HepG2 (cell line): ENCODE results near the gene GCLC. TPM values are rescaled to one million over a fixed set of nuclear protein-coding genes. Genes with fewer than 3 reads are reported as not detected.

Experiments used
- CCAR2 ChIP-seq: fragments of 200-400 bp; formaldehyde crosslinking; optimal IDR thresholded peaks from 2 replicates; pipeline ENCODE3; 2018; ENCODE audit warnings: low read depth, mild to moderate bottlenecking, low read length, moderate library complexity
- KDM2A ChIP-seq: sonication (generic); formaldehyde crosslinking; IDR thresholded peaks from 2 replicates; pipeline ENCODE4 v1.4.0; 2020; ENCODE audit warnings: low read depth, missing genetic modification reagents, borderline replicate concordance
- MEIS2 ChIP-seq: sonication (generic); formaldehyde crosslinking; IDR thresholded peaks from 2 replicates; pipeline ENCODE4 v1.9.0; 2021; ENCODE audit warnings: mild to moderate bottlenecking, missing genetic modification reagents
- MTF1 ChIP-seq: sonication (generic); formaldehyde crosslinking; IDR thresholded peaks from 2 replicates; pipeline ENCODE4 v1.5.0; 2020; ENCODE audit warnings: missing genetic modification reagents
- NR1H2 ChIP-seq: sonication (generic); formaldehyde crosslinking; IDR thresholded peaks from 2 replicates; pipeline ENCODE4 v1.8.1; 2022; ENCODE audit warnings: low read depth, missing genetic modification reagents, borderline replicate concordance
- SUZ12 ChIP-seq: fragments of 150-350 bp; IDR thresholded peaks from 2 replicates; pipeline ENCODE4 v1.6.1; 2014; ENCODE audit warnings: low read depth, low read length
- ZNF546 ChIP-seq: sonication (generic); formaldehyde crosslinking; conservative IDR thresholded peaks from 2 replicates; pipeline ENCODE4 v1.8.1; 2023; ENCODE audit warnings: mild to moderate bottlenecking, missing genetic modification reagents
- polyA plus RNA-seq, 8 experiments: library from polyadenylated mRNA; depleted of rRNA in 3 of 8; stranded (reverse) in 7 of 8; unstranded in 1 of 8; fragments of >200 nt; fragmentation: Illumina TruSeq in 4 of 8; extraction: Trizol in 4 of 8; gene quantifications; 2 replicates each; pipeline versions ENCODE4 v1.2.1 to v1.2.3, GENCODE V29; 2011 to 2016; ENCODE audit warnings: low read depth in 4 of 8, missing spikeins in 1 of 8, mixed read lengths in 1 of 8; ENCODE audit not compliant: insufficient read depth in 1 of 8
- total RNA-seq, 5 experiments: library from RNA; depleted of rRNA; stranded (reverse); fragments of >200 nt; fragmentation: Illumina TruSeq; extraction: Trizol; gene quantifications; 2 replicates each; pipeline ENCODE4 v1.2.3, GENCODE V29; 2016; ENCODE audit warnings: low read depth in 1 of 5
- TF ChIP-seq, protein P1 (sequence below): IDR thresholded peaks from 2 replicates; pipeline ENCODE4 v1.6.1; 2016; ENCODE audit warnings: low read depth, missing genetic modification reagents, missing compliant biosample characterization
- TF ChIP-seq, protein P2 (sequence below): sonication (generic); formaldehyde crosslinking; IDR thresholded peaks from 2 replicates; pipeline ENCODE4 v1.4.0; 2020; ENCODE audit warnings: mild to moderate bottlenecking, missing genetic modification reagents
- TF ChIP-seq, protein P3 (sequence below): sonication (generic); formaldehyde crosslinking; IDR thresholded peaks from 2 replicates; pipeline ENCODE4 v1.5.1; 2020; ENCODE audit warnings: missing genetic modification reagents, mild to moderate bottlenecking, borderline replicate concordance

GCLC gene
- total and polyA plus RNA-seq, 2 of the 13 experiments (the other 11 are each of a cell fraction or from before 2014, with no cell fraction given), result 35.3 to 84.6 TPM

DNA sequence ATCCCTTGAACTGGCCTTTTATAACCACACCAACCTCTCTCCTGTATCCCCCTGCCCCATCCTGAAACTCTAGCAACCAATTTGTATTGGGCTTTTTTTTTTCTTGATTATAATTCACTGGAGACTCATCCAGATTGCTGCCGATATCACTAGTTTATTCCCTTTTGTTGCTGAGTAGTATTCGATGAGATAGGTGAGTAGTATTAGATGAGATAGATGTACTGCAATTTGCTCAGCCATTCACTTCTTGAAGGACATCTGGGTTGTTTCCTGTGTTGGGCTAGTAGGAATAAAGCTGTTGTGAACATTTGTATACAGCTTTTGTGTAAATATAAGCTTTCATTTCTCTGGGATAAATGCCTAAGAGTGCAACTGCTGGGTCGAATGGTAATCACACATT, 58.2 kb downstream of the GCLC start (continued):
- TF ChIP-seq, protein P1, sequence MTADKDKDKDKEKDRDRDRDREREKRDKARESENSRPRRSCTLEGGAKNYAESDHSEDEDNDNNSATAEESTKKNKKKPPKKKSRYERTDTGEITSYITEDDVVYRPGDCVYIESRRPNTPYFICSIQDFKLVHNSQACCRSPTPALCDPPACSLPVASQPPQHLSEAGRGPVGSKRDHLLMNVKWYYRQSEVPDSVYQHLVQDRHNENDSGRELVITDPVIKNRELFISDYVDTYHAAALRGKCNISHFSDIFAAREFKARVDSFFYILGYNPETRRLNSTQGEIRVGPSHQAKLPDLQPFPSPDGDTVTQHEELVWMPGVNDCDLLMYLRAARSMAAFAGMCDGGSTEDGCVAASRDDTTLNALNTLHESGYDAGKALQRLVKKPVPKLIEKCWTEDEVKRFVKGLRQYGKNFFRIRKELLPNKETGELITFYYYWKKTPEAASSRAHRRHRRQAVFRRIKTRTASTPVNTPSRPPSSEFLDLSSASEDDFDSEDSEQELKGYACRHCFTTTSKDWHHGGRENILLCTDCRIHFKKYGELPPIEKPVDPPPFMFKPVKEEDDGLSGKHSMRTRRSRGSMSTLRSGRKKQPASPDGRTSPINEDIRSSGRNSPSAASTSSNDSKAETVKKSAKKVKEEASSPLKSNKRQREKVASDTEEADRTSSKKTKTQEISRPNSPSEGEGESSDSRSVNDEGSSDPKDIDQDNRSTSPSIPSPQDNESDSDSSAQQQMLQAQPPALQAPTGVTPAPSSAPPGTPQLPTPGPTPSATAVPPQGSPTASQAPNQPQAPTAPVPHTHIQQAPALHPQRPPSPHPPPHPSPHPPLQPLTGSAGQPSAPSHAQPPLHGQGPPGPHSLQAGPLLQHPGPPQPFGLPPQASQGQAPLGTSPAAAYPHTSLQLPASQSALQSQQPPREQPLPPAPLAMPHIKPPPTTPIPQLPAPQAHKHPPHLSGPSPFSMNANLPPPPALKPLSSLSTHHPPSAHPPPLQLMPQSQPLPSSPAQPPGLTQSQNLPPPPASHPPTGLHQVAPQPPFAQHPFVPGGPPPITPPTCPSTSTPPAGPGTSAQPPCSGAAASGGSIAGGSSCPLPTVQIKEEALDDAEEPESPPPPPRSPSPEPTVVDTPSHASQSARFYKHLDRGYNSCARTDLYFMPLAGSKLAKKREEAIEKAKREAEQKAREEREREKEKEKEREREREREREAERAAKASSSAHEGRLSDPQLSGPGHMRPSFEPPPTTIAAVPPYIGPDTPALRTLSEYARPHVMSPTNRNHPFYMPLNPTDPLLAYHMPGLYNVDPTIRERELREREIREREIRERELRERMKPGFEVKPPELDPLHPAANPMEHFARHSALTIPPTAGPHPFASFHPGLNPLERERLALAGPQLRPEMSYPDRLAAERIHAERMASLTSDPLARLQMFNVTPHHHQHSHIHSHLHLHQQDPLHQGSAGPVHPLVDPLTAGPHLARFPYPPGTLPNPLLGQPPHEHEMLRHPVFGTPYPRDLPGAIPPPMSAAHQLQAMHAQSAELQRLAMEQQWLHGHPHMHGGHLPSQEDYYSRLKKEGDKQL, result no peak
- TF ChIP-seq SUZ12 (no peak), KDM2A (CRISPR knock-in tag) (no peak), MEIS2 (CRISPR knock-in tag) (no peak), NR1H2 (CRISPR knock-in tag) (no peak), ZNF546 (CRISPR knock-in tag) (no peak), MTF1 (no peak), CCAR2 (no peak)
- TF ChIP-seq, protein P2, sequence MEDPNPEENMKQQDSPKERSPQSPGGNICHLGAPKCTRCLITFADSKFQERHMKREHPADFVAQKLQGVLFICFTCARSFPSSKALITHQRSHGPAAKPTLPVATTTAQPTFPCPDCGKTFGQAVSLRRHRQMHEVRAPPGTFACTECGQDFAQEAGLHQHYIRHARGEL (CRISPR knock-in tag), result no peak
- TF ChIP-seq, protein P3, sequence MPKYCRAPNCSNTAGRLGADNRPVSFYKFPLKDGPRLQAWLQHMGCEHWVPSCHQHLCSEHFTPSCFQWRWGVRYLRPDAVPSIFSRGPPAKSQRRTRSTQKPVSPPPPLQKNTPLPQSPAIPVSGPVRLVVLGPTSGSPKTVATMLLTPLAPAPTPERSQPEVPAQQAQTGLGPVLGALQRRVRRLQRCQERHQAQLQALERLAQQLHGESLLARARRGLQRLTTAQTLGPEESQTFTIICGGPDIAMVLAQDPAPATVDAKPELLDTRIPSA (CRISPR knock-in tag), result no peak
